ENCODE results near the gene POLE. TPM values are rescaled to one million over a fixed set of nuclear protein-coding genes. Genes with fewer than 3 reads are reported as not detected.
A peak's percentile ranks its signal among the peaks of the same experiment; 100 is the strongest.

Gene POLE
- polyA plus RNA-seq, 6 donors from 2014 or later, result 1.7 to 8.2 (median 2.6) TPM; not detected in 1

DNA sequence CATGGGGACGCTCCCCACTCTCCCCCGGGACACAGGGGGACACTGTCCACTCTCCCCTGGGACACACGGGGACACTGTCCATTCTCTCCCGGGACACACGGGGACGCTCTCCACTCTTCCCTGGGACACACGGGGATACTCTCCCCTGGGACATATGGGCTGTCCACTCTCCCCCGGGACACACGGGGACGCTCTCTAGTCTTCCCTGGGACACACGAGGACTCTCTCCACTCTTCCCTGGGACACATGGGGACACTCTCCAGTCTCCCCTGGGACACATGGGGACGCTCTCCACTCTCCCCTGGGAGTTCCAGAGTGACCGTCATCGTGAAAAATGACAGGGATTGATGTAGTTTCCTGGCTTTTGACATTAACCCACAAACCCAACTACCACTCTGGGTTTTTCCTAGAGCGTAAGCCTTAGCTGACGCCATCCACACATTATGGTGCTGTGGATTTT, 71.5 kb downstream of the POLE start:
- ATAC-seq (ENCODE audit: low read depth in 2 of 2) (no peak), DNase-seq (no peak)
- H3K27me3 Mint-ChIP-seq, result peaks cover 23 to 51% (median 44%) of the 10 kb centered on the region in 3 donors
- H3K4me1 Mint-ChIP-seq, result peaks cover 10 to 30% (median 14%) of the 10 kb centered on the region in 3 donors
- peaks cover 6 to 10% of the 10 kb centered on the region in 2 donors for H3K36me3 Mint-ChIP-seq
- peak overlapping the region in 1 of 6 donors; percentile 84 for H3K27ac Mint-ChIP-seq
- peak overlapping the region in 1 of 8 donors; percentile 29 for H3K4me3 Mint-ChIP-seq
- H3K9me3 Mint-ChIP-seq, result peaks cover 0 to 22% (median 9%) of the 10 kb centered on the region in 7 donors

DNA sequence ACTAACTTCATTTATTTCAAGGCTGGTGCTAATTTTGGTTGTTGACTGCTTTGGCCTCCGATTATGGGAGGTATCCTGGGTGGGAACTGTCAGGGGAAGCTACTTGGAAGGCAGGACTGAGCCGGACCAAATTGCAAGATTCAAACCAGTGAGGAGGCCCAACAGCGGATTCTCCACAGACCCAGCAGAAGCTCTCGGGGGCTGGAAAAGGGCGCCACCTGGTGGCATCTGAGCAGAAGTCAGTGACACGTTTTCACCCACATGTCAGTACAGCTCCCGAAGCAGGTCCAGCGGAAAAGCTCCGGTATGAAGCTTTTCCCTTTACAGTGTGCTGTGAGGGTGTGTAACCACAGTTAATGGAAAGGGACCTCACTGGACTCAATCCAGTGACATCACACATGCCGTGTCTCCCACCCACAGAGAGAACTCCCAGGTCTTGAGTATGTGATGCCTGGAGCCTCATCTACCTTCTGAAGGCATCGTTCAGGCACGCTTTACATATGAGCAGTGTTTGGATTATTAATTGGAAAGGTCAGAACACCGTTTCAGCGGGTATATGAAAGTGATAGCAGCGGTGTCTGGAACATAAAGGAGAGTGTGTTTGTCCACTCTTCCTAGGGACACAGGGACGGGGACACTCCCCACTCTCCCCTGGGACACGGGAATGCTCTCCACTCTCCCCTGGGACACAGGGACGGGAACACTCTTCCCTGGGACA, 72.1 kb downstream of the POLE start:
- H3K4me3 Mint-ChIP-seq, result peak overlapping the region in 1 of 8 donors; percentile 37
- DNase-seq, result peak; percentile 74
- peaks cover 29 to 52% (median 50%) of the 10 kb centered on the region in 3 donors for H3K27me3 Mint-ChIP-seq
- peaks cover 10 to 36% (median 20%) of the 10 kb centered on the region in 3 donors for H3K4me1 Mint-ChIP-seq
- ATAC-seq (ENCODE audit: low read depth in 2 of 2), result peak; percentile 85 to 94
- H3K9me3 Mint-ChIP-seq, result peaks cover 0 to 22% (median 9%) of the 10 kb centered on the region in 7 donors
- peak overlapping the region in 1 of 6 donors; percentile 61 for H3K27ac Mint-ChIP-seq
- H3K36me3 Mint-ChIP-seq, result peaks cover 6 to 10% of the 10 kb centered on the region in 2 donors

DNA sequence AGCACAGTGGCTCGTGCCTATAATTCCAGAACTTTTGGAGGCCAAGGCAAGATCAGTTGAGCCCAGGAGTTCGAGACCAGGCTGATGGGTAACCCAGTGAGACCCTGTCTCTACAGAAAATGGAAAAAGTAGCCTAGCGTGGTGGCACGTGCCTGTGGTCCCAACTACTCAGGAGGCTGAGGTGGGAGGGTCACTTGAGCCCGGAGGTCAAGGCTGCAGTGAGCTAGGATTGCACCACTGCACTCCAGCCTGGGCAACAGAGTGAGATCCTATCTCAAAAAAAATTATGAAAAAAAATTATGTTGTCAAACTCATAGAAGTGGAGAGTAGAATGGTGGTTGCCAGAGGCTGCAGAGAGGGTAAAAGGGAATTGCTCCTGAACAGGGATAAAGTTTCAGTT, 73.1 kb downstream of the POLE start:
- DNase-seq (no peak), ATAC-seq (ENCODE audit: low read depth in 2 of 2) (no peak)
- no peak overlapping the region for H3K4me3 Mint-ChIP-seq
- H3K27ac Mint-ChIP-seq, result no peak overlapping the region
- peaks cover 0 to 22% (median 9%) of the 10 kb centered on the region in 7 donors for H3K9me3 Mint-ChIP-seq
- H3K36me3 Mint-ChIP-seq, result peaks cover 6 to 10% of the 10 kb centered on the region in 2 donors
- H3K4me1 Mint-ChIP-seq, result peaks cover 10 to 37% (median 21%) of the 10 kb centered on the region in 3 donors
- peaks cover 32 to 56% (median 53%) of the 10 kb centered on the region in 3 donors for H3K27me3 Mint-ChIP-seq

DNA sequence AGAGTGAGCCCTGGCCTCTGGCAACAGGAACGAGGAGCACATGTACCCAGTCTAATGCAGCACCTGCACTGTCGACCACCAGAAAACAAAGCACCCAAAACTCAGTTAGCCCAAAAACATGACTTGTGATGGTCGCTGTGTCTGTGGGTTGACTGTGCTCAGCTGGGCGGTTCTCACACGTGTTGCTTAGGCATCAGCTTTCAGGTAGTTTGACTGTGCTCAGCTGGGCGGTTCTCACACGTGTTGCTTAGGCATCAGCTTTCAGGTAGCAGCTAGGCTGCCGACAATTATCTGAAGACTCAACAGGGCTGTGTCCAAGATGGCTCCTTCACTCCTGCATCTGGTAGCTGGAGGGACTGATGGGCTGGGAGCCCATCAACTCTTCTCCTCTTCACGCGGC, 75.5 kb downstream of the POLE start:
- Mint-ChIP-seq H3K27me3 (peaks cover 33 to 59% (median 58%) of the 10 kb centered on the region in 3 donors), H3K9me3 (peaks cover 0 to 9% (median 2%) of the 10 kb centered on the region in 7 donors), H3K36me3 (no peaks in the 10 kb centered on the region), H3K27ac (no peak overlapping the region), H3K4me1 (peaks cover 3 to 29% (median 15%) of the 10 kb centered on the region in 3 donors), H3K4me3 (peak overlapping the region in 1 of 8 donors; percentile 51)
- ATAC-seq (ENCODE audit: low read depth in 2 of 2) (no peak), DNase-seq (no peak)

DNA sequence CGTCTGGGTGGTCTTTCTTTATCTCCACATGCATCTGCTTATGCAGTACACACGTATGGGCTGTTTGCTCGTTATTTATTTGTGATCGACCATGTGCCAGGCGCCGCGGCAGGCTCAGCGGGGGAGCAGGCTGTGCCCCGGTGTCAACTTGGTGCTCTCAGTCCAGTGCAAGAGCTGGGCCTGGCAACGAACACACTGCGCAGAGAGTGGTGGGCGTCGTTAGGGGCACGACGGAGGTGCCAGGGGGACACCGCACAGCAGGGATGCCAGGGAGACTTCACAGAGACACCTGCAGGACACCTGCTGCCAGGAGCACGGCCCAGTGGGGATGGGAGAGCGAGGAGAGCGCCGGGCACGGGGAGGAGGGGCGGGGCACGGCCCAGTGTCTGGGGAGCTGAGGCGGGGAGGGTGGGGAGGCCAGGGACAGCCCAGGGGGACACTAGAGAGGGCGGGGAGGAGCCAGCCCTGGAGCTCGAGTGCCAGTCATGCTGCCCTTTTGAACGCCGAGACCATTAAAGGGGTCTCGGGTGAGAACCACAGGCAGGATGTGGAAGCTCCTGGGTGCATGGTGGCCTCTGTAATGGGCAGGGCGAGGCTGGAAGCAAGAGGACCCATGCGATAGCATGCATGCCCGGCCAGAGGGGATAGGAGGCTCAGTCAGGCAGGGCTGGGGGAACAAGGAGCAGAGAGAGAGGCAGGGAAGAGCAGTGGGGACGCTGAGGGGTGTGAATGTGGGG, 76.1 kb downstream of the POLE start:
- Mint-ChIP-seq H3K4me3 (peak overlapping the region in 6 of 8 donors; percentile 53 to 85 (median 74)), H3K36me3 (no peaks in the 10 kb centered on the region), H3K9me3 (peaks cover 0 to 7% (median 0%) of the 10 kb centered on the region in 7 donors), H3K4me1 (peaks cover 3 to 29% (median 15%) of the 10 kb centered on the region in 3 donors), H3K27ac (peak overlapping the region in 1 of 6 donors; percentile 44), H3K27me3 (peaks cover 39 to 61% (median 61%) of the 10 kb centered on the region in 3 donors)
- ATAC-seq (ENCODE audit: low read depth in 2 of 2) (no peak), DNase-seq (no peak)

DNA sequence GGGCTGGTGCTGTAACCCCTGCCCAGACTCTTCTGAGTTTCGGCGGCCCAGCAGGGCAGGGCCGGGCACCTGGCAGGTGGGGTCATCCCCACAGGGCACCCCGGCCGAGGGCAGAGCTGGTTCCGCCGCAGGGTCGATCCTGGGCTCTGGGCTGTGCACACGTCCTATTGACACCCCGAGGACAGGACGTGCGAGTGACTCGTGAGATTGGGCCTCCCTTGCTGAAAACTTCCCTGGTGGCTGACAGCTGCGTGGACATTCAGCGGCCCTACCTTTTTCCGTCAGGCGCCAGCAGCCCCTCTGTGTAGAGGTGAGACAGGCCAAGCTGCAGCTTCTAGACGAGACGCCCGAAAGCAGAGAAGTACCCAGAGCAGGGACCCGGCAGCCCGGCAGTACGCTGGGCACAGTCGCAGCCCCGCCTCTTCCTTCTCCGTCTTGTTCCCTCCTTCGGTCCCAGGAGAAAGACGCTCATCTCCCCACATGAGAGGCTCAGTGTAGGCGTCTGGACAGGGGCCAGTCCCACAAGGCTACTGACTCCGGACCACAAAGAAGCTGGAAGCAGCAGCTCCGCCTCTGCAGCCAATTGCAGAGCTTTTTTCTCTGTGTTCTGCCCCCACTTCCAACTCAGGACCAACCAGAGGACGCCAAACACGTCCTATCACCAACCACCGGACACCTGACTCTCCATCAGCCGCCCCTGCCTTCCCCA, 76.9 kb downstream of the POLE start, which contains the start of gene LRCOL1:
Gene LRCOL1 (minus strand): TSS at position 532 of the 709 bp plus-strand sequence. CDS start 4,331 bp downstream, outside the sequence.
- H3K36me3 Mint-ChIP-seq, result no peaks in the 10 kb centered on the region

DNA sequence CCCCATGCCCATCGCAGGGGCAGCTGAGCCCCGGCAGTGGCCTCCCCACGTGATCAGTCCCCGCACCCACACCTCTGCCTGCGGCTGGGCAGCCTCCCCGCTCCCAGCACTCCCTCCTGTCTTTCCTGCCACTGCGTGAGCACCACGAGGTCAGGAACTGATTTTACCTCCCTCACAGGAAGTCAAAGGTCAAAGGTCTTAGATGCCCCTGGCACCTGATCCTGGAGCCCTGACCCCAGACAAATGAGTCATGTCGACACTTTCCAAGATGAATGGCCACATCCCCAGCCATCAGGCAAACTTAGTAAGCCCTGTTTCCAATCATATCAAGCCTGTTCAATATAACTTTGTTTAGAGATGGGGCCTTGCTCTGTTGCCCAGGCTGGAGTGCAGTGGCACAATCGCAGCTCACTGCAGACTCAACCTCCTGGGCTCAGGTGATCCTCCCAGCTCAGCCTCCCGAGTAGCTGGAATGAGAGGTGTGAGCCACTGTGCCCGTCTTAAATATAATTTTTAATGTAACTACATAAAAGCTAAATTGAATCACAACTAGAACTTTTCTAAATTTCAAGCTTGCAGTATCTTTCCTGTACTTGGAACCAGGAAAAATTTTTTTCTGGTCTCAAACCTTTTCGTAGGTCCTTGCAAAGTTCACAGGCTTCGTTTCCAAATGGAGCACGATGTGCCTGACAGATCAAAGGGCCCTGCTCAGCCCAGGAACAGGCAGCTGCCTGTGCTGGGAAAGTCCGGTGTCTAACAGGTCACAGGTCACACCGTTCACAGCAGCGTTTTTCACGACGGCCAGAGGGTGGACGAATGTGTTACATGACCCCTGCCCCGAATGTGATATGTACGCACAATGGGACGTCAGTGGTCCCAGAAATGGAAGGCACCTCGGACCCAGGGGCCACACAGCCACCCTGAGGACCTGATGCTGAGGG, 78.6 kb downstream of the POLE start:
- no peak for ATAC-seq (ENCODE audit: low read depth in 2 of 2)
- peak overlapping the region in 1 of 8 donors; percentile 52 for H3K4me3 Mint-ChIP-seq
- H3K27me3 Mint-ChIP-seq, result peaks cover 27 to 58% (median 57%) of the 10 kb centered on the region in 3 donors
- H3K9me3 Mint-ChIP-seq, result peaks cover 0 to 3% (median 0%) of the 10 kb centered on the region in 7 donors
- H3K27ac Mint-ChIP-seq, result no peak overlapping the region
- H3K4me1 Mint-ChIP-seq, result peaks cover 0 to 15% (median 10%) of the 10 kb centered on the region in 3 donors
- no peaks in the 10 kb centered on the region for H3K36me3 Mint-ChIP-seq
- DNase-seq, result no peak

More for the DNA sequence above, 76.9 kb downstream of the POLE start, which contains the start of gene LRCOL1:
- H3K4me3 Mint-ChIP-seq, result peak within 1 kb of the TSS; percentile 44 to 85 (median 64)
- ATAC-seq (ENCODE audit: low read depth in 2 of 2), result no peak
- peaks cover 3 to 23% (median 15%) of the 10 kb centered on the region in 3 donors for H3K4me1 Mint-ChIP-seq
- peaks cover 35 to 53% (median 52%) of the 10 kb centered on the region in 3 donors for H3K27me3 Mint-ChIP-seq
- DNase-seq, result no peak
- H3K27ac Mint-ChIP-seq, result peak within 1 kb of the TSS in 1 of 6 donors; percentile 44
- H3K9me3 Mint-ChIP-seq, result peaks cover 0 to 4% (median 0%) of the 10 kb centered on the region in 7 donors

DNA sequence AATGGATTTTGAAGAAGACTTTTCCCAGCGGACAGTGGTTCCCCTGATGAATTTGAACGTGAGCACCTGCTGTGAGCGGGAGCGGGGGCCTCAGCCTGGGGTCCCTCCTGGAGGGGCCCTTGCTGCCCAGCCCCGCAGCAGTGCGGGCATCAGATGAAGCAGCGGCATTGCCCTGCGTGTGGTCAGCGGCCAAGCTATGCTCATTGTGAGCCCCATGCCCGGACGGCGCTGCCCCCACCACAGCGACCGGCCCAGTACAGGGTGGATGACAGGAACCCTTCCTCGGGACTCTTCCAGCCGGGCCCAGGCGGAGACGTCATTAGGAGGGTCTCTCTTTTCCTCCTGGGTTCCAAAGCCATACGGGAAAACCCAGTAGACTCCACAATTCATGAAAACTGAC, 80.2 kb downstream of the POLE start:
- DNase-seq (no peak), ATAC-seq (ENCODE audit: low read depth in 2 of 2) (no peak)
- Mint-ChIP-seq H3K27me3 (peaks cover 37 to 73% (median 68%) of the 10 kb centered on the region in 3 donors), H3K4me3 (no peak overlapping the region), H3K4me1 (peaks cover 8 to 15% (median 15%) of the 10 kb centered on the region in 3 donors), H3K36me3 (no peaks in the 10 kb centered on the region), H3K27ac (no peak overlapping the region), H3K9me3 (peaks cover 0 to 3% (median 0%) of the 10 kb centered on the region in 7 donors)

DNA sequence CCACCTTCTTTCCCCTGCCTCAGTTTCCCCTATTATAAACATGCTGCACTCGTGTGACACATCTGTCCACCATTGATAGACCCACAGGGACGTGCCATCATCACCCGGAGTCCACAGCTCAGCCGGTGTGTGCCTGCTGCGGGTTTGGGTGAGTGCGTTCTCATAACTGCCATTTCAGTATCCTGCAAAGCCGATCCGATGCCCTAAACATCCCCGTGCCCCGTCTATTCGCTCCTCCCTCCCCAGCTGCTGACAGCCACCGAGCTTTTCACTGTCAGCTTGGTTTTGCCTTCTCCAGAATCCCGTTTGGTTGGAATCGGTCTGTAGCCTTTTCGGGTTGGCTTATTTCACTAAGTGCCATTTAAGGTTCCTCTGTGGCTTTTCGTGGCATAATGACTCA, 80.7 kb downstream of the POLE start:
- ATAC-seq (ENCODE audit: low read depth in 2 of 2) (no peak), DNase-seq (no peak)
- H3K36me3 Mint-ChIP-seq, result no peaks in the 10 kb centered on the region
- H3K9me3 Mint-ChIP-seq, result peaks cover 0 to 3% (median 0%) of the 10 kb centered on the region in 7 donors
- peaks cover 37 to 74% (median 69%) of the 10 kb centered on the region in 3 donors for H3K27me3 Mint-ChIP-seq
- H3K4me1 Mint-ChIP-seq, result peaks cover 8 to 15% (median 15%) of the 10 kb centered on the region in 3 donors
- H3K27ac Mint-ChIP-seq, result no peak overlapping the region
- no peak overlapping the region for H3K4me3 Mint-ChIP-seq

DNA sequence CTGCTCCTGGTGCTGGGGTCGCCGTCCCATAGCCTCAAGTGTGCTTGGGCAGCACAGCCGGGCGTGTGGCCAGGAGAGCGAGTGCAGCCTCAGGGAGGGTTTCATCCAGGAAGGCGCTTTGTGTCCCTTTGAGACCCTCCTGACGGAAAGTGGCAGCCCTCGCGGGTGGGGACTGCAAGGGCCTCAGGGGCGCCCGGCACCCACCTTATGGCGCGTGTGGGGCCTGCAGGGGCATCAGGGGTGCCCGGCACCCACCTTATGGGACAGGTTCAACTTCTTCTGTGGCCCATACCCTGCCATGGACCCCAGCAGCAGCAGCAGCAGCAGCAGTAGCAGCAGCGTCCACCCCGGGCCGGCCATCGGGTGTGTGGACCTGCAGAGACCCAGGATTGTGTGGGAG, 81.2 kb downstream of the POLE start:
- Mint-ChIP-seq H3K4me3 (no peak overlapping the region), H3K36me3 (no peaks in the 10 kb centered on the region), H3K4me1 (peaks cover 11 to 18% (median 15%) of the 10 kb centered on the region in 3 donors), H3K27ac (no peak overlapping the region), H3K27me3 (peaks cover 39 to 74% (median 69%) of the 10 kb centered on the region in 3 donors), H3K9me3 (peaks cover 0 to 2% (median 0%) of the 10 kb centered on the region in 7 donors)
- DNase-seq (no peak), ATAC-seq (ENCODE audit: low read depth in 2 of 2) (no peak)

DNA sequence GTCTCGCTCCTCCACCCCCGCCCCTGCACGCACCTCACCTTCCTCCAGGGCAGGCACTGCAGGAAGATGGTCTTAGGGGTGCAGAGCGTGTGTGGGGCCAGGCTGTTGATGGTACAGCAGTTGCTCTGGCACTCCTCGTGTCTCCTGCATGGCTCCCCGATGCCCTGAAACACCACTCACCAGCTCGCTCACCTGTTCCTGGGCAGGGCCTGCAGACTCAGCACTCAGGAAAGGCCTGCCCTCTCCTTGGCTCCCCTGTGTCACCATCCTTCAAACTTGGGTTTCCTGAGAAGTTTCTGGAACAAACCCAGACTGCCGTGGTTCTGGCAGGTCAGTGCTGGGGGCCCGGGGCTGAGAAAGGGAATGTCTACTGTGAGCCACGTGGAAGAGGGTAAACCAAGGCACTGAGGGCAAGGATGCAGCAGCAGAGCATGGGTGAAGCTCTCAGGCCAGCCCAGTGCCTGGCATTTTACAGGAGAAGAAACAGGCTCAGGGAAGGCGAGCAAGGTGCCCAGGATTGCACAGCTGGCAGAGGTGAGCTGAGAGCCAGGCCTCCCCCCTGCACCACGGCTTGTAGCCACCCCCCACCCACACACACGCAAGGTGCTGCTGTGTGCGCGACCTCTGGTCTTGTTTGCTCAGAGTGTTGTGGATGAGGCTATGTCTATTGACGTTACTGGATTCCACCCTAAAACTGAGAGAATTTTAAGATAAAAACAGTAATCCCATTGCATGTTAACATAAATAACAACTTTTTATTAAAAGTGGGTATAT, 82.3 kb downstream of the POLE start:
- Mint-ChIP-seq H3K36me3 (no peaks in the 10 kb centered on the region), H3K9me3 (peaks cover 0 to 2% (median 0%) of the 10 kb centered on the region in 7 donors), H3K4me1 (peaks cover 13 to 16% (median 14%) of the 10 kb centered on the region in 3 donors), H3K27me3 (peaks cover 35 to 67% (median 60%) of the 10 kb centered on the region in 3 donors), H3K4me3 (peak overlapping the region in 2 of 8 donors; percentile 4 to 61), H3K27ac (no peak overlapping the region)
- no peak for DNase-seq
- no peak for ATAC-seq (ENCODE audit: low read depth in 2 of 2)

Measured in naive B cell (primary cell).